ENCODE results near the gene NDP. TPM values are rescaled to one million over a fixed set of nuclear protein-coding genes. Genes with fewer than 3 reads are reported as not detected.

NDP gene
- total and polyA plus RNA-seq, 10 of the 15 experiments (the other 5 are each of a cell fraction or from before 2014, with no cell fraction given) = 0.04 TPM; not detected in 9

DNA sequence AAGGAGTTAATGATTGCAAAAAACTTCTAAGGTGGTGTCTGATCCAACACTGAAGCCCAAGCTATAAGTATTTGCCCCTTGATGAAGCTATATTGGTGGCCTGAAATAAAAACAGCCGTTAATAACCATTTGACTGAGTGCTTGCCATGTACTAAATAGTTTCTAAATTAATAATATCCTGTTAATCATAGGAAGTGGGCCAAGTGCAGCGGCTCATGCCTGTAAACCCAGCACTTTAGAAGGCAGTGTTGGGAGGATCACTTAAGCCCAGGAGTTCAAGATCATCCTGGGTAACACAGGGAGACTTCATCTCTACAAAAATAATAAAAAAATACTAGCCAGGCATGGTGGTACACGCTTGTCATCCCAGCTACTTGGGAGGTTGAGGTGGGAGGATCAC is 8.3 kb downstream of the NDP start:
- Histone ChIP-seq H3K27ac (ENCODE audit: control insufficient read depth, insufficient read depth) (no peak overlapping the region), H3K36me3 (ENCODE audit: control insufficient read depth in 2 of 2, insufficient read depth in 2 of 2, low read length in 1 of 2) (no peaks in the 10 kb centered on the region), H3K4me2 (ENCODE audit: control insufficient read depth, insufficient read depth) (no peak overlapping the region), H3K9ac (ENCODE audit: control insufficient read depth, insufficient read depth, low read length) (no peak overlapping the region), H3K4me1 (ENCODE audit: control insufficient read depth, insufficient read depth, low read length) (no peaks in the 10 kb centered on the region), H4K20me1 (ENCODE audit: control insufficient read depth, insufficient read depth) (no peaks in the 10 kb centered on the region), H3K9me3 (replicated peaks; ENCODE audit: control insufficient read depth, insufficient read depth, low read length) (no peaks in the 10 kb centered on the region), H2AFZ (ENCODE audit: control insufficient read depth, low read depth, low read length) (no peak overlapping the region), H3K27me3 (replicated peaks in 1 of 2; ENCODE audit: control insufficient read depth in 2 of 2, insufficient read depth in 2 of 2, low read length in 1 of 2) (no peaks in the 10 kb centered on the region), H3K4me3 (no peak overlapping the region), H3K79me2 (ENCODE audit: control insufficient read depth, insufficient read depth, low read length) (no peaks in the 10 kb centered on the region)
- ATAC-seq (no peak), FAIRE-seq (no peak), DNase-seq (ENCODE audit: low read depth, low spot score) (no peak)
- in situ Hi-C loops (cut with MboI) = no loop called here
- CTCF ChIA-PET = interaction anchor here (1.6 kb wide), 1 partner anchor 279 kb away, joined by 5 read pairs; no protein-coding TSS in a partner anchor
- TF ChIP-seq, protein P1, sequence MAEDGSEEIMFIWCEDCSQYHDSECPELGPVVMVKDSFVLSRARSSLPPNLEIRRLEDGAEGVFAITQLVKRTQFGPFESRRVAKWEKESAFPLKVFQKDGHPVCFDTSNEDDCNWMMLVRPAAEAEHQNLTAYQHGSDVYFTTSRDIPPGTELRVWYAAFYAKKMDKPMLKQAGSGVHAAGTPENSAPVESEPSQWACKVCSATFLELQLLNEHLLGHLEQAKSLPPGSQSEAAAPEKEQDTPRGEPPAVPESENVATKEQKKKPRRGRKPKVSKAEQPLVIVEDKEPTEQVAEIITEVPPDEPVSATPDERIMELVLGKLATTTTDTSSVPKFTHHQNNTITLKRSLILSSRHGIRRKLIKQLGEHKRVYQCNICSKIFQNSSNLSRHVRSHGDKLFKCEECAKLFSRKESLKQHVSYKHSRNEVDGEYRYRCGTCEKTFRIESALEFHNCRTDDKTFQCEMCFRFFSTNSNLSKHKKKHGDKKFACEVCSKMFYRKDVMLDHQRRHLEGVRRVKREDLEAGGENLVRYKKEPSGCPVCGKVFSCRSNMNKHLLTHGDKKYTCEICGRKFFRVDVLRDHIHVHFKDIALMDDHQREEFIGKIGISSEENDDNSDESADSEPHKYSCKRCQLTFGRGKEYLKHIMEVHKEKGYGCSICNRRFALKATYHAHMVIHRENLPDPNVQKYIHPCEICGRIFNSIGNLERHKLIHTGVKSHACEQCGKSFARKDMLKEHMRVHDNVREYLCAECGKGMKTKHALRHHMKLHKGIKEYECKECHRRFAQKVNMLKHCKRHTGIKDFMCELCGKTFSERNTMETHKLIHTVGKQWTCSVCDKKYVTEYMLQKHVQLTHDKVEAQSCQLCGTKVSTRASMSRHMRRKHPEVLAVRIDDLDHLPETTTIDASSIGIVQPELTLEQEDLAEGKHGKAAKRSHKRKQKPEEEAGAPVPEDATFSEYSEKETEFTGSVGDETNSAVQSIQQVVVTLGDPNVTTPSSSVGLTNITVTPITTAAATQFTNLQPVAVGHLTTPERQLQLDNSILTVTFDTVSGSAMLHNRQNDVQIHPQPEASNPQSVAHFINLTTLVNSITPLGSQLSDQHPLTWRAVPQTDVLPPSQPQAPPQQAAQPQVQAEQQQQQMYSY (CRISPR knock-in tag; IDR thresholded peaks at IDR 0.05) = no peak
- TF ChIP-seq RAD51 (IDR thresholded peaks at IDR 0.05) (no peak), HCFC1 (IDR thresholded peaks at IDR 0.05; ENCODE audit: low read length) (no peak), TBL1XR1 (IDR thresholded peaks at IDR 0.05; ENCODE audit: low read depth, low read length) (no peak), ZSCAN29 (IDR thresholded peaks at IDR 0.05) (no peak), CEBPB (IDR thresholded peaks at IDR 0.05; ENCODE audit: borderline replicate concordance in 1 of 2, low read depth in 2 of 2, low read length in 2 of 2) (no peak), EED (IDR thresholded peaks at IDR 0.05; ENCODE audit: low read depth) (no peak), ZNF207 (IDR thresholded peaks at IDR 0.05; ENCODE audit: borderline replicate concordance) (no peak), E2F8 (IDR thresholded peaks at IDR 0.05; ENCODE audit: low read depth, partially characterized antibody) (no peak), PKNOX1 (IDR thresholded peaks at IDR 0.05) (no peak), WRNIP1 (IDR thresholded peaks at IDR 0.05; ENCODE audit: borderline replicate concordance, low read depth, low read length) (no peak), MYB (IDR thresholded peaks at IDR 0.05; ENCODE audit: borderline replicate concordance, low read depth, low read length) (no peak), YBX1 (IDR thresholded peaks at IDR 0.05) (no peak), MEF2B (IDR thresholded peaks at IDR 0.05; ENCODE audit: partially characterized antibody, poor library complexity, severe bottlenecking) (no peak), SUPT20H (IDR thresholded peaks at IDR 0.05; ENCODE audit: borderline replicate concordance, control insufficient read depth, low read depth, low read length) (no peak), TCF3 (IDR thresholded peaks at IDR 0.05; ENCODE audit: borderline replicate concordance, insufficient read depth, low read depth, low read length) (no peak), BCL11A (IDR thresholded peaks at IDR 0.05; ENCODE audit: low read depth, low read length) (no peak)
- SMC1A ChIA-PET (ENCODE audit: uncharacterized antibody, unreplicated experiment) = no interaction called here
- BruUV-seq (replicated peaks) = no TSS peak
- RAD21 ChIA-PET (ENCODE audit: unreplicated experiment) = no interaction called here
- intact Hi-C loops (cut with micrococcal nuclease; ENCODE audit: unreplicated experiment) = no loop called here
- POLR2A ChIA-PET = no interaction called here
- 0% methylated on average over 3 of the region's 3 CpGs for WGBS (ENCODE audit: insufficient coverage, insufficient replicate concordance, low lambda C conversion rate, missing lambda C conversion rate)

All from GM12878 (cell line).